Islet of Langerhans (tissue), 1 donor: Measurements from ENCODE around the gene PNMA6E.

Experiments
- FAIRE-seq: peaks from one replicate; lab custom pipeline; 2011; peaks lifted over from hg19 to GRCh38; lab: Jason Lieb, UNC

The PNMA6E gene

DNA sequence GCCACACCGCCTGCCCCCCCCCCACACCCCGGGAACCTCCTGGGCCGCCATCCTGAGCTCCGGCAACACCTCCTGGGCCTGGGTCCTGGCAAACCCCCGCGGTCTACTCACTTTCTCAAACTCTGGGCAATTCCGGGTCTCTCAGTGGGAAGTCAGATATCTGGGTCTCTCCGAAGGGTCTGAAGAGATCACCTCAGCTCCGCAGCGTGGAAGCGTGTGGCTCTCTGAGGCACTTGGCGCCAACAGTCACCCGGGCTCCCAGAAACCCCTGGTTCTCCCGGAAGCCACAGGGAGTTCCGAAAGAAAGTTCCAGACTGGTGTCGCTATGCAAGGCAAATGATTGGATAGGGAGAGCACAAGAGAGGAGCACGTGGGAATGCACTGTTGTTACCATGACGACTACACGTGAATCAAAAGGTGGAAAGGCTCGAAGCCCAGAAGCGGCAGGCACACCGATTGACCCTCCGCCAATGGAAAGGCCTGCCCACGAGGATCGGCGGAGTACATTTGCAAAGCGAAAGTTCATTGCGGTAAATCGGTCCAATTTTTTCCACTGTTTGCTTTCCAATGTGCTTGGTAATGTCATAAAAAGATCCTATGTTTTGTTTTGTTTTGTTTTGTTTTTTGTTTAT lies at the start of gene PNMA6E:
Gene PNMA6E (minus strand): TSS at position 218 of the 632 bp plus-strand sequence. CDS start 2,501 bp downstream, outside the sequence.
- no peak for FAIRE-seq

DNA sequence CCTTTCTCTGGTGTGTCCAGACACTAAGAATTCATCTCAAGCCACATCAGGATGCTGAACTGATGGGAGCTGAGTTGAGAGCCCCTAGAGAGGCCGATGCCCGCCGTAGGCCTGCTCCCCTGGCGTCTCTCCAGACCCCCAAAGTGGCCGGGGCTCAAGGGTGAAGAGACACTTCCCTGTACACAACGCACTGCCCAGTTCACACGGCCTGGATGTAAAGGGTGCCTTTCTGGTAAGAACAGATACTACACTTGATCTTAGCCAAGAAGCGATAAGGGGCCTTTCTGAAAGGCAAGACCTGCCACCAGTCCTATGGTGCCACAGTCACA lies 49.8 kb upstream of the PNMA6E start:
- FAIRE-seq = no peak

DNA sequence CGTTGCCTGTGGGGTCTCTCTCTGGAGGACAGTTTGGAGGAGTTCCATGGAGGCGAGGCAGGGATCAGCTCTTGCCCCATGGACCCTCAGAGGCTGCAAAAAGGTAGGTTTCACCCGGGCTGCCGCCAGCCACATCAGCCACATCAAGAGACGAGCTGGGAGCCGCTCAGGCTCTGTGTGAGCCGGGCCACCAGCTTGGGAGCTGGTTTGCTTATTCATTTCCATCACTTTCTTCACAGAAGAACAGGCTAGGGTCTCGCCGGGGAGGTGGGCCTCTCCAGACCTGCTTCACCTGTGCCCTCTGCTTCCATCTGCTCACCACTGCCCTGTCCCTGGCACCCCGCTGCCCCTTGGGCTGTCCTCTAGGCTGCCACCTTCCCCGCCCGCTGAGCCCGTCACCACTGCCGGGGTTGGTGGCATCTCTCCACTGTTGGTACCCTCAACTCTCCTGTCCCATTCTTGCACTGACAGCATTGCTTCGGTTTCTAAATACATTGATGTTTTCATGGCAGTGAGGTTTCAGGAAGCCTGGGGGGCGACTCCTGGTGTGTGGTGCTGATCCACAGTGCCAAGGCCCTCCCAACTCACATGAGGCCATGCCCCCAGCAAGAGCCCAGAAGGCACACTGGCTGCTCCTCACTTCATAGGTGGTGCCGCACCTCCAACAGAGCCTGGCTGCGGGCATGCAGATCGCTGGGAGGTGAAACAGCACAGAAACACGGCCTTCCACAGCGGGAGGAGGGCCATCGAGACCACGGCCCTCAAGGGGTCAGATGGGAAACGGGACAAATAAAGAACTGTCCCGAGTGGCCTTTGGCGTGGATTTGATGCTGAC lies 49.2 kb upstream of the PNMA6E start:
- FAIRE-seq = no peak

DNA sequence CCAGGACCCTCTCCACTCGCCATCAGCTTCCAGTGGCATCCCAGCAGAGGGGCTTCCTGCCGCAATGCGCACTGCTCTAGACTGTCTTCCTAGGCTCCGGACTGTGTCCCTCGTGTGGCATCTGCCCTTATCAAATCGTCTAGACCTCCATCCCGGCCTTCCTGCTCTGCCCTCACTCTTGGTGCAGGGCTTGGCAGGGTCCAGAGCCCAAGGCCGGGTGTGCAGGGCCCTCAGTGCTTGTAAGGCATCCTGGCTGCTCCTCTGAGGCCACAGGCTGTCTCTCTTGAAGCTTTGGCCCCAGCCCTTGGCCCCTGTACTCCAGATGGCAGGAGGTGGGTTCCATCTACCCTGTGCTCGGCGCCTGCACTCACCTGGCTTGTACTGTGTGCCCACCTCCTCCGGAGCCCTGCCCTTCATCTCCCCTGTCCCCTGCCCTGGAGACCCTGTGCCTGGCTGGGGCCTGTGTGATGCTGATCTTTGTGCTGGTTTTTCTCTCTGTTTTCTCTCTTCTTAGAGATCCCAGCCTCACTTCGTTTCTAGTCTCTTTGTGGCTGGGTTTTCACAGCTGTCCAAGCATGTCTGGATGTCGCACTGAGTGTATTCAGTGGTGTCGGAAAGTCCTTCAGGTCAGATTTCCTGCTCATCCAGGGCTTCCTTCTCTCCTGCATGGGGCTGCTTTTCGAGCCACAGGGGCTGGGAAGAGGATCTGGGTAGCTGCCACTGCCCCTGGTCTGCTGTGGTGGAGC lies 48.4 kb upstream of the PNMA6E start:
- FAIRE-seq = no peak

DNA sequence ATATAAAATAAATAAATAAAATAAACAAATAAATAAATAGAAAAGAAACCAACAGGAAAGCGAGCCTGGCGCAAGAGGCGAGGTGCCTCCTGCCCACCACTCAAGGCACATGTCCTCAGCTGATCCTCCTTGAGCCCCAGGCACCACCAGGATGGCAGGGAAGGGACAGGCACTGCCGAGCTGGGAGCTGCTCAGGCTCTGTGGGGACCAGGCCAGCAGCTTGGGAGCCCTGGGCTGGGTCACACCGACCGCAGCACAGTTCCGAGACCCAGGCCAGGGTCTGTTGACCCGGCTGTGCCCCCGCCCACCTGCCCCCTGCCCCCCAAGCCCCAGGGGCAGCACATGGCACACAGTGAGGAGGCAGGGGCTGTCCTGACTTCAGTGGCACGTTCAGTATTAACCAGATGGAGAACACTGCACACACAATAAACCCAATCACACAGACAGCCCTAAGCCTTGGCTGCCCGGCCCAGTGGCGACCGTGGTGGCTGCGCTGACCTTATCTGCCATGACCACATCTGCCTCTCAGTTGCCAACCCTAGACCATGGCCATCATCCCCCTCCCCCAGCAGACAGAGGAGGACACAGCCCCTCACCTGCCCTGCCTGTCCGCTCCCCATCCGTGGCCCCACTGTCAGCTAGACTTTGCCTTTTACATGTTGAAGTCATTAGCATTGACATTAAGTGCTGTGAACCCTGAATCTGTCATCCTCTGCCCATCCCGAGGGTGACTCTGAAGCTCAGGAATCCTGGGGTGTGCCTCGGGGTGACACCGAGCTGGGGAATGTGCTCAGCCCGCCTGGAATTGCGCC lies 47.6 kb upstream of the PNMA6E start:
- no peak for FAIRE-seq

DNA sequence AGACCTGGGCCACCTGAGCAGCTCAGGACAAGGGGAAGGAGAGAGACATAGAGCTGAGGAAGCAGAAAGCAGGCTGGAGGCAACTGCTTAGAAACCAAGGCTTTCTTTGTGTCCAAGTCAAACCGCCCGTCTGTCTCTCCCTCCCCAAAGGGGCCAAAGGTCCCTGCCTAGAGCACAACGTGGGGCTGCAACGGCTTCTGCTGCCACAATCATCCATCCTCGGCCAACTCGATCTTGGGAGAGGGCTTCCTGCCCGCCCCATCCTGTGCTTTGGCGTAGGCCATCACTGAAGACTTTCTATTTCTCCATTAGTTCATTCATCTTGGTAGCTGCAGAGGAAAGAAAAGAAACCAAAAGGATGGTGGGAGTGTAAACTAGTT lies 46.4 kb upstream of the PNMA6E start:
- no peak for FAIRE-seq

DNA sequence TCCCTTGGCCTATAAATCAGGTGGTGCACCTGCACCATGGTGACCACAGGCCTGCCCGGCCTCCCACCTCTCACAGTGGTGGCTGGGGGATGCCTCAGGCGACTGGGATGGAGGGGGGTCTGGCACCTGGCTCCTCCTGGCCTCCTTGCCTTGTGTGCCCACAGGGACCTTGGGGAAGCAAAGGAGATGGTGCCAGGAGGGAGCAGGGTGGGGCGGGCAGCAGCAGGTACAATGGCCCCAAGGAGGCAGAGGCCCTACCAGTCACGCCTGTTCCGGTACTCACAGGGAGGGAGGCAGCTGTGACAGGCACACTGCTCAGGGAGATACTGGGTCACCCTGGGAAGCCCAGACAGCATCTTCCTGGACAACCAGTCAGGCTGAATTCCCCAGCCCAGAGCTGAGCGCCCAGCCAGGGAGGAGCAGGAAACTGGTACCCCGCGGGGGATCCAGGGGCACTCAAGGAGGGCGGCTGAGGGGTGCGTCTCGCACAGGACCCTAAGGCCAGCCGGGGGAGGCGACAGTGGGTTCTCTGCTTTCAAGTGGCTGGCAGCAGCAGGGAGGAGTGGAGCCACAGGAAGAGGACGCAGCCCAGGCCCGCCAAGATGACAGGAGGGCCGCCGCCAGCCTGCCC lies 45.9 kb upstream of the PNMA6E start:
- FAIRE-seq = no peak

DNA sequence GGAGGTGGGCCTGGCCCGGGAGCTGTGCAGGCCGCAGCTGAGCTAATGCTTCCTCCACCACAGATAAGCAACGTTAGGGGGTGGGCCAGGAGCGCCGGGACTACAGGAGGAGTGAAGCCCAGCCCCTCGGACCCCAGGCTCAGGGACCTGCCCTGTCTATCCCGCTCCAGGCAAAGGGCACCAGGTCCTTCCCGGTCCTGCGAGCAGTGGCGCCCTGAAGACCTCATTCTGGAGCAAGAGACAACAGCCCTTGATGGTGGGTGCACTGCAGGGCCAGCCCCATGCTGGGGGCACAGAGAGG lies 45.4 kb upstream of the PNMA6E start:
- no peak for FAIRE-seq

DNA sequence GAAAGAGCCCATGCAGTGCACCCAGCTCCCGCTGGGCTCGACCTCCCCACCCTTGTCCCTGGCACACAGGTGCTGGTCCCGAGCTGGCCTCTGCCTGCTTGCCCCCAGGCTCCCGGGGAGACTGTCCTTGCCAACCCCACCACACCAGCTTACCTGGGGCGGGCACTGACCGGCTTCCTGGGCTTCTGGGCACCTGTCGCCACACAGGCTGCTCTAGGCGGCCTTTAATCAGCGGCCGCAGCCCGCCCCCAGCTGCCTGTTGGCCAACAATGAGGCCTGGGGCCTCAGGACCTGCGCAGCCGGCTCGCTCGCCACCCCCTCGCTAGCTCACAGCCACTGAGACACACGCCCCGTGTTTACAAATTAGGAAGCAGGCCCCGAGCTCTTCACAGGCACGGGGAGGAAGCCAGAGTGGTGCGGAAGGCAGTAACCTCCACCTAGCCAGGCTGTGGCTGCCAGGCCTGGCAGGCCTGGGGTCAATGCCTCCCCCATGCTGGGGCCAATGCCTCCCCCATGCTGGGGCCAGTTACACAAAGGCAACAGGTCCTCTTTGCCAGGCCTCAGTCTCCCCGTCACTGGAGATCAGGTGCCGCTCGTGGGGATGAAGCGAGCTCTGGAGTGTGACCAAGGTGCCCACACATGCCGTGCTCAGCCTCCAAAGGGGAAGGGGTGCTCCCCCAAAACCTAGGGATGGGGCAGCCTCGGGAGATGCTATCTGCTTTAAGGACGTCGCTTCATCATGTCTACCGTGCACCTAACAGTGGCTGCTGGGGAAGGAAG lies 44.9 kb upstream of the PNMA6E start, which contains the start of gene TREX2:
Gene TREX2 (minus strand): TSS at position 201 of the 780 bp plus-strand sequence. CDS start 626 bp downstream, outside the sequence.
- FAIRE-seq = no peak

DNA sequence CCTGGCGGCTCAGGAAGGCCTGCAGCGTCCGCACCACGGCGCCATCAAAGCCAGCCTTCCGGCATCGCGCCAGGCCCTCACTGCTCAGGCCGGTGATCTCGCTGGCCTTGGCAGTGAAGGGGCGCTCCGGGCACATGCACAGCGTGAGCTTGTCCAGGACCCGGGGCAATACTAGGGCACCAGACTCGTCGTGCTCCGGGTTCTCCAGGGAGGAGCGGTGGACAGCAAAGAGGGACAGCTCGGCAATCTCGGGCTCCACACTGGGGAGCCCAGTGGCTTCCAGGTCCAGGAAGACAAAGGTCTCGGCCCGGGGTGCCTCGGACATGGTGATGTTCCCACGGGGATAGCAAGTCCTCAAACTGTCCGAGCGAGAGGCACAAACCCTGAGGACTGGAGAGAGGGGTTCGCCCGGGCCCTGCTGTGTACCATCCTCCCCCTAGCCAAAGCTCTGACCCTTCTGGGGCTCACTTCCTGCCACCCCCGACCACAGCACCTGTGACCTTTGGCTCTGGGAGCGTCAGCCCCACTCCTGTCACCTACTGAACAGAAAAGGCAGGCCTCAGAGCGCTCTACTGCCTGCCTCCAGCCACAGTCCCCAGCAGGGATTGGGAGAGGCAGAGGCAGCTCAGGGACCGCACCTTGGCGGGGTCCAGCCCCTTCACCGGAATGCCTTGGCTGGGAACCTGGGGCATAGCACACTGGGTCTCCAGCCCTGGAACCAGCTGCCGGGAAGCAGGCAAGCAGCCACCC lies 44.1 kb upstream of the PNMA6E start:
- no peak for FAIRE-seq

DNA sequence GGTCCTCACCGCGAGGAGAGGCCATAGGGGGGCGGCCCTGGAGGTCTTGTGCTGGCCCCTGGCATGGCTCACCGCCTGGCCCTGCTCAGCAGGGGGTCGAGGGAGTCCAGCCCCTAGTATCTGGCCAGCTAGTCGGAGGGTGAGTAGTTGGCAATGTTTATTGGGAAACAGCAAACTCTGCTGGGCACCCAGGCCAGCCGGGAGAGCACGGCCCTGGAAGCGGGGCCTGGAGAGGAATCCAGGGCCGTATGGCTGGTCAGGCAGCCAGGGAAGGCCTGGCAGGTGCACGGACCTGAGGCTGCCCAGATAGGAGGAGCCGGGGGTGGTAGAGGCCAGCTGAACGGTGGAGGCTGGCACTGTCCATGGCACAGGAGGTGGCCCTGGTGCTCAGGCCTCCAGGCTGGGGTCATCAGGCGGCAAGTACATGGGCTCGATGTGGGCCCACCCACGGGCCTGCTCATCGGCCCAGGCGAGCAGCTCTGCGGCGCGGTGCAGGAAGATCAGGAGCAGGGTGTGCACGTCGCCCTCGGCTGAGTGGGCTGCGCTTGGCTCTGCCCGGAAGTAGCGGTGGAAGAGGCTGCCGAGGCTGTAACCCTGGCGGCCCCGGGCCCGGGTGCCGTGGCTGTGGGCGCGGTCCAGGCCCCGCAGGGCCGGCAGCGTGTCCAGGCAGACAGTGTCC lies 43.3 kb upstream of the PNMA6E start:
- no peak for FAIRE-seq

DNA sequence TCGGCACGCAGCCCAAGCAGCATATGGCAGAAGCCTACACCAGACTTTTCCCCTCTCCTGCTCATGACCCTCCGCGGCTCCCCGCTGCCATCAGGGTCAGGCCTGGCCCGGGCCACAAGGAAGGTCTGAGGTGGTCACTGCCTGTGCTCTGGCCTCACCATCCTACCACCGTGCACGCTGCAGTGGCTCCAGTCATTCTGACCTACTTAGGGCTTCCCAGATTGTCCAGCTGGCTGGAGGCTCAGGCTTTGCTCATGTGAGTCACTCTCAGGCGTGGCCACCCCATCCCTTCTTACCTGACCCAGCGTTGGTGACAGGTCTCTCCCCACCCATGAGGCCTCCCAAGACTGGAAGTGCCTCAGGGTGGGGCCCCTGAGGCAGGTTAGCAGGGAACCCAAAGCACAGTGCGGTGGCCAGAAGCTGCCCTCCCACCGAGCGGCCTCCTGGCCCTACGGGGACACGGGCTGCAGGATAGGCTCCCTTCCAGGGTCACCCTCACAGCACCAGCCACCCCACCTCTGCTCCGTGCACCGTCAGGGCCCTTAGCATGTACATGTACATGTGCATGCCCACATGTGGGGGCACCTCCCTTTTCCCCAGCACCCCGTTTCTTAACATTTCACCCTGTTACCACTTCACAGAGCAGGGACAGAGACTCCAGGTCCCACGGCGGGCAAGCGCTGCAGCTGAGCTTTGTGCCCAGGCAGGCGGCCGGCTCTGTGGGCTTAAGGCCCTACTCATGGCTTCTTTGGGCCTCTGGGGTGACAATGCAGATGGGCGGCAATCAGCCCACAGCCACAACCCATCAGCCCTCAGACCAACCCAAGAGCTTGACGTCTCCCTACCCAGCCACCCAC lies 42.6 kb upstream of the PNMA6E start:
- FAIRE-seq = no peak

DNA sequence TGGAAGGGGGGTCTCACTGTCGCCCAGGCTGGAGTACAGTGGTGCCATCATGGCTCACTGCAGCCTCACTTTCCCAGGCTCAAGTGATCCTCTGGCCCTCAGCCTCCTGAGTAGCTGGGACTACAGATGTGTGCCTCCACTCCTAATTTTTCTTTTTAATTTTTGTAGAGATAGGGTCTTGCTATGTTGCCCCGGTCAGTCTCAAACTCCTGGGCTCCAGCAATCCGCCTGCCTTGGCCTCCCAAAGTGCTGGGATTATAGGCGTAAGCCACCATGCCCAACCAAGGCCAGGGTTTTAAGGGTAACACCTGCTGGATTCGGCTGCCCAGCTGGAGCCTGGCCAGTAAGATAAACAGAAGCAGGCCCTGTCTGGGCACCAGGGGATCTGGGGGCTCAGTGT lies 41.3 kb upstream of the PNMA6E start:
- no peak for FAIRE-seq

DNA sequence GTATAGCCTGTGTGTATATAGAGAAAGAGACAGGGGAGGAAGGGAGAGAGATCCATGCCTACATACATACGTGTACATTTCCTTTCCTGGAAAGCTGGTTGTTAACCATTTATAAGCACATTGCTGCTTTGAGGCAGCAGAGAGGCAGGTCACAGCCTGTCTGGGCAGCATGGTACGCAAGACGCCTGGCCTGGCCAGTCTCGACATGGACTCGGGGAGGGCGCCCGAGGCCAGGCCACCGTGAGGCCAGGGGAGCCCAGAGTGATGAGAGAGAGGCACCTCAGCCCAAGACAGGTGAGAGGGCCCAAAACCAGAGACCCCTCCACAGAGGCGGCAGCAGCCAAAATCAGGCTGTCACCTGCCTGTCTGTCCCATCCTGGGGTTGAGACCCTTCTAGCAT lies 40.8 kb upstream of the PNMA6E start:
- no peak for FAIRE-seq

DNA sequence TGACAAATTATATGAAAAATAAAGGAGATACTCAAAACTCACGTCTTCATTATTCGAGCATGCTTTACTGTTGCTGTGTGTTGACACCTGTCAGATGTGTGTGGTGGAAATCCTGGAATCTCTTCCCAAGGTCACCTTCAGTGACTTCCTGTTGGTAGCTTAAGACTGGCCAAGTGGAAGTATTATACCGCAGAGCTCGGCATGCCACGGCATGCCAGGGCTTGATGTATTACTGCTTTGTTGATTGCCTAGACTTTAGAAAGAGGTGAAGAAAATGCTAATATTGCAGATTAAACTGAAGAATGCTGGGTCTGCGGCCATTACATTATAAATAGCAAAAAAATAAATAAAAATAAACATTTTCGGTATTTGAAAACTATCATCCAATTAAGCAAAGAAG lies 40.1 kb upstream of the PNMA6E start:
- no peak for FAIRE-seq

DNA sequence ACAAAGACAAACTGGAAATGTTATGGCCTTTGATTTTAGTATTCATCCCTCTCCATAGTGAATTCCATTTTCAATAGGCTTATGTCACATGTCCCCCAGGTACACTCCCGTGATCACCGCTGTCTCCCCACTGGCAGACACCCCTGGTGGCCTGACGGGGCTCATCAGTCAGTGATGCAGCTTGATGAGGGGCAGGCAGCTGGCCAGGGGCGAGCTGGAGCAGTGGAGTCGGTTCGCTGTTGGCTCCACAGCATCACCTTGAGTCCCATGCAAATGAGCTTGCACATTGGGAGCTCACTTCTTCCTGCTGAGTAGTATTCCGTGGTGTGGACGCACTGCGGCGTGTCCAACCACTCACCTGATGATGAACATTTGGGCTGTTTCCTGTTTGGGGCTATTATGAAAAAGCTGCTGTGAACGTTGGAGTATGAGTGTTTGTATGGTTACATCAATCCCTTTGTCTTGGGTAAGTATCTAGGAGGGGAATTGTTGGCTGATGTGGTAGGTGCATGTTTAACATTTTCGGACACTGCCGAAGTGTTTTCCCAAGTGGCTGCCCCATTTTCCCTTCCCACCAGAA lies 39.5 kb upstream of the PNMA6E start:
- no peak for FAIRE-seq

DNA sequence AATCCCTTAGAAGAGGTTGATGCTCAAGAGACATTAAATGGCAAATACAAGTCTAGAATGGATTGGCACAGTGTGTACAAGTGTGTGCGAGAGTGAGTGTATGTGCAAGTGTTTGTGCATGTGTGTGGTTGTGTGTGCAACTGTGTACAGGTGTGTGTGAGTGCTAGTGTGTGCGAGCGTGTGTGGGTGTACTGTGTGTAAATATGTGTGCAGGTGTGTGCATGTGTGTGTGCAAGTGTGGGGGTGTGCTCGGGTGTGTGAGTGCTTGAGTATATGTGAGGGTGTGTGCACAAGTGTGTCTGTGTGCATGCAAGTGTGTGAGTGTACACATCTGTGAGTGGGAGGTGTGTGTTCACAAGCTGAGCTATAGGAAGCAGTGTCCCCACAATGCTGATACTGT lies 38.8 kb upstream of the PNMA6E start:
- FAIRE-seq = no peak

DNA sequence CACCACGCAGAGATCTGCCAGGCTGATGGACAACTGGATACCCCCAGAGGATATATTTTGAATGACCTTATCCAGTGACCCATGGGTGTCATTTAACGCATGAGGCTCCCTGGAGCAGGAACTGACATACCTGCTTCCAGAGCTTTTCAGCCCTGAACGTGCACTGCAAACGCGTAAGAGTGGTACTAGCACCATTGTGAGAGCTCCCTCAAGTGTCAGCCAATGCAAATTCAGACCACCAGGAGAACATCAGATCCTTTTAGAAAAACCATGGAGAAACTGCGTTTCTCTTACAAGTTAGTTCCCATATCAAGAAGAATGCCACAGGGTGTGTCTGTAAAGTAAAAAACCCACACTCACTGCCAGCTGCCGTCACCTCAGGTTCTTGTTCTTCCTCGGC lies 37.4 kb upstream of the PNMA6E start:
- FAIRE-seq = peak; percentile 79

DNA sequence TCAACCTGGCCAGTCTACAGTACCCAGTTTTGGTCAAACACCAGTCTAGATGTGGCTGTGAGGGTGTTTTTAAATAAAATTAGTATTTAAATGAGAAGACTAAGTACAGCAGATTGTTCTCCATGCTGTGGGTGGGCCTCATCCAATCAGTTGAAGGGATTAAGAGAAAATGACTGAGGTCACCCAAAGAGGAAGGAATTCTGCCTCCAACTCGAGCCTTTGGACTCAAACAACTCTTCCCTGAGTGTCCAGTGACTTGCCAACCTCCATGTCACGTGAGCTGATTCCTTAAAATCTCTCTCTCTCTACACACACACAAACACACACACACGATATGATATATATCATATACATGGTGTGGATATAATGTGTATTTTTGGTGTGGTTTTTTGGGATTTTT lies 34.7 kb upstream of the PNMA6E start:
- FAIRE-seq = no peak
